SK-N-SH treated with all-trans-retinoic acid at 6 μM for 48 hours (cell line): Measurements from ENCODE around the gene TMEM213.

Source experiments
- CREB5 ChIP-seq: fragments of 250-450 bp; sonication (Bioruptor Pico); IDR thresholded peaks from 2 replicates; pipeline ENCODE4 v1.5.1; 2020; ENCODE audit warnings: low read depth, mild to moderate bottlenecking, moderate library complexity
- ZNF70 ChIP-seq: fragments of 450-650 bp; formaldehyde crosslinking; IDR thresholded peaks from 2 replicates; pipeline ENCODE4 v1.5.0; 2020; ENCODE audit warnings: mild to moderate bottlenecking, moderate library complexity
- ZNF8 ChIP-seq: fragments of 450-650 bp; formaldehyde crosslinking; IDR thresholded peaks from 2 replicates; pipeline ENCODE4 v1.5.0; 2020; ENCODE audit warnings: mild to moderate bottlenecking, moderate library complexity

GRCh38 chr7:138809346-138809745, 11.6 kb downstream of the TMEM213 start:
- TF ChIP-seq ZNF70 (CRISPR knock-in tag) (no peak), CREB5 (CRISPR knock-in tag) (no peak), ZNF8 (CRISPR knock-in tag) (no peak)
